ENCODE data around the gene FAM107B.

DNA sequence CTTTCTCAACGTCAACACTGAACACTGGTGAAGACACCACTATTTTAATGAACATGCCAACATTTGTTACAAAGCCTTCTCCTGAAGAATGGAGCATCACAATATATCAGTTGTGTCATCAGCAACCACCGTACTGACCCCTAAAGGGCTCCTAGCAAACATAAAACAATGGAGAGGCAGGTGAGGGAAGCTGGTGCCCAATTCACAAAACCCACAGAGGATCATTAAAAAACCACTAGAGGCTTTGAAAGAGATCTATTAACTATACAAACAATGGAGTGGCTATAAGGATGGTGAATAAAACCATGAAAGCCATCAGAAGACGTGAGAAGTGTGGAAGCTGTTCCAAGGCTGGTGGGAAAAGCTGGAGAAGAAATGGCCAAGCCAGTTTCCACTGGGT lies 150.8 kb downstream of the FAM107B start:
- TF ChIP-seq, protein P1, sequence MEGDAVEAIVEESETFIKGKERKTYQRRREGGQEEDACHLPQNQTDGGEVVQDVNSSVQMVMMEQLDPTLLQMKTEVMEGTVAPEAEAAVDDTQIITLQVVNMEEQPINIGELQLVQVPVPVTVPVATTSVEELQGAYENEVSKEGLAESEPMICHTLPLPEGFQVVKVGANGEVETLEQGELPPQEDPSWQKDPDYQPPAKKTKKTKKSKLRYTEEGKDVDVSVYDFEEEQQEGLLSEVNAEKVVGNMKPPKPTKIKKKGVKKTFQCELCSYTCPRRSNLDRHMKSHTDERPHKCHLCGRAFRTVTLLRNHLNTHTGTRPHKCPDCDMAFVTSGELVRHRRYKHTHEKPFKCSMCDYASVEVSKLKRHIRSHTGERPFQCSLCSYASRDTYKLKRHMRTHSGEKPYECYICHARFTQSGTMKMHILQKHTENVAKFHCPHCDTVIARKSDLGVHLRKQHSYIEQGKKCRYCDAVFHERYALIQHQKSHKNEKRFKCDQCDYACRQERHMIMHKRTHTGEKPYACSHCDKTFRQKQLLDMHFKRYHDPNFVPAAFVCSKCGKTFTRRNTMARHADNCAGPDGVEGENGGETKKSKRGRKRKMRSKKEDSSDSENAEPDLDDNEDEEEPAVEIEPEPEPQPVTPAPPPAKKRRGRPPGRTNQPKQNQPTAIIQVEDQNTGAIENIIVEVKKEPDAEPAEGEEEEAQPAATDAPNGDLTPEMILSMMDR (IDR thresholded peaks at IDR 0.05; ENCODE audit: extremely low read depth in 1 of 2, insufficient read depth in 1 of 2, low read depth in 1 of 2, low read length in 2 of 2) = no peak
- TF ChIP-seq, protein P2, sequence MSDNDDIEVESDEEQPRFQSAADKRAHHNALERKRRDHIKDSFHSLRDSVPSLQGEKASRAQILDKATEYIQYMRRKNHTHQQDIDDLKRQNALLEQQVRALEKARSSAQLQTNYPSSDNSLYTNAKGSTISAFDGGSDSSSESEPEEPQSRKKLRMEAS (IDR thresholded peaks at IDR 0.05; ENCODE audit: insufficient read depth, insufficient read length) = no peak
- TF ChIP-seq POLR2A (IDR thresholded peaks at IDR 0.05; ENCODE audit: low read depth, low read length) (no peak), FOS (IDR thresholded peaks at IDR 0.05; ENCODE audit: borderline replicate concordance, insufficient read depth, low read length) (no peak), POLR2AphosphoS5 (IDR thresholded peaks at IDR 0.05; ENCODE audit: insufficient read depth, low read depth, low read length) (no peak)

Measured in endothelial cell of umbilical vein (primary cell).